H1 (cell line): ENCODE measurements around the gene ETV5. TPM values are rescaled to one million over a fixed set of nuclear protein-coding genes. Genes with fewer than 3 reads are reported as not detected.
A peak's percentile ranks its signal among the peaks of the same experiment; 100 is the strongest.

Source experiments
- CTCF ChIA-PET: fragments of 300-600 bp; sonication (Branson Sonifier 250); formaldehyde crosslinking; loops from one replicate; lab custom pipeline; 2021; ENCODE audit not compliant: partially characterized antibody; lab: Charles Lee
- POLR2A ChIA-PET: fragments of 300-600 bp; sonication (Branson Sonifier 250); formaldehyde crosslinking; loops from one replicate; lab custom pipeline; 2021; ENCODE audit warnings: inconsistent platforms; ENCODE audit not compliant: partially characterized antibody; lab: Charles Lee
- DNase-seq, 2 experiments: peaks; one replicate each; pipeline versions ENCODE4 v3.0.0 to v3.0.0-alpha.2; 2010 to 2022; ENCODE audit warnings: low spot score in 2 of 2, low read depth in 1 of 2, mixed read lengths in 1 of 2
- FAIRE-seq: peaks from 2 replicates; lab custom pipeline; 2011; peaks lifted over from hg19 to GRCh38; lab: Jason Lieb, UNC
- H2AFZ ChIP-seq: 2 replicates; pipeline ENCODE4 v1.8.1; 2012; ENCODE audit warnings: low read length, inconsistent platforms
- H2AK5ac ChIP-seq: 2 replicates; pipeline ENCODE4 v1.6.1; 2013; ENCODE audit warnings: low read depth, low read length
- H2BK120ac ChIP-seq: replicated peaks from 2 replicates; pipeline ENCODE3; 2013; ENCODE audit warnings: low read depth, low read length, inconsistent platforms
- H2BK12ac ChIP-seq: 2 replicates; pipeline ENCODE4 v1.6.1; 2013; ENCODE audit warnings: low read depth, low read length
- H2BK15ac ChIP-seq: 2 replicates; pipeline ENCODE4 v1.6.1; 2013; ENCODE audit warnings: low read length
- H2BK20ac ChIP-seq: 2 replicates; pipeline ENCODE4 v1.6.1; 2013; ENCODE audit warnings: low read length
- H2BK5ac ChIP-seq: 2 replicates; pipeline ENCODE4 v1.6.1; 2013; ENCODE audit warnings: low read depth, low read length
- H3K14ac ChIP-seq: 2 replicates; pipeline ENCODE4 v1.6.1; 2013; ENCODE audit warnings: inconsistent platforms; ENCODE audit not compliant: insufficient read length
- H3K18ac ChIP-seq: 2 replicates; pipeline ENCODE4 v1.6.1; 2013; ENCODE audit warnings: low read length; ENCODE audit errors: extremely low read depth
- H3K23ac ChIP-seq: 2 replicates; pipeline ENCODE4 v1.6.1; 2013; ENCODE audit warnings: inconsistent platforms; ENCODE audit not compliant: insufficient read length
- H3K23me2 ChIP-seq: 2 replicates; pipeline ENCODE4 v1.6.1; 2013; ENCODE audit warnings: low read depth, low read length
- H3K27ac ChIP-seq: 2 replicates; pipeline ENCODE4 v1.6.1; 2011; ENCODE audit warnings: low read depth, low read length, inconsistent platforms
- H3K27me3 ChIP-seq, 4 experiments: replicated peaks in 1 of 4; 1 replicate in 1 of 4; 2 replicates in 3 of 4; pipeline versions ENCODE4 v1.6.1 to v1.8.1; 2011 to 2013; ENCODE audit warnings: low read length in 3 of 4, mild to moderate bottlenecking in 3 of 4, inconsistent platforms in 2 of 4, mixed read lengths in 2 of 4, moderate library complexity in 1 of 4; ENCODE audit not compliant: control insufficient read depth in 3 of 4, insufficient read depth in 3 of 4; ENCODE audit errors: extremely low read depth in 1 of 4
- H3K36me3 ChIP-seq, 4 experiments: 2 replicates each; pipeline versions ENCODE4 v1.6.1 to v1.8.1; 2011 to 2013; ENCODE audit warnings: mild to moderate bottlenecking in 4 of 4, low read length in 3 of 4, moderate library complexity in 2 of 4, control low read depth in 1 of 4, inconsistent platforms in 1 of 4; ENCODE audit not compliant: insufficient read depth in 4 of 4, control insufficient read depth in 2 of 4
- H3K4ac ChIP-seq: replicated peaks from 2 replicates; pipeline ENCODE3; 2013; ENCODE audit warnings: low read length, low read depth, mixed read lengths, inconsistent platforms; ENCODE audit not compliant: insufficient read length
- H3K4me1 ChIP-seq, 4 experiments: replicated peaks in 1 of 4; 1 replicate in 1 of 4; 2 replicates in 3 of 4; pipeline versions ENCODE4 v1.6.1 to v1.8.1; 2011 to 2013; ENCODE audit warnings: low read length in 3 of 4, inconsistent platforms in 2 of 4, mixed read lengths in 1 of 4; ENCODE audit not compliant: insufficient read depth in 4 of 4, control insufficient read depth in 3 of 4
- H3K4me2 ChIP-seq, 2 experiments: 2 replicates each; pipeline versions ENCODE4 v1.6.1 to v1.8.1; 2011 to 2013; ENCODE audit warnings: low read depth in 2 of 2, low read length in 2 of 2, control low read depth in 1 of 2, inconsistent platforms in 1 of 2, mild to moderate bottlenecking in 1 of 2; ENCODE audit not compliant: insufficient read depth in 1 of 2
- H3K4me3 ChIP-seq, 4 experiments: fragments of 200-600, 300-600 bp in 1 of 4; sonication (generic), shearing (Covaris generic), sonication (Bioruptor Twin) in 1 of 4; 2 replicates each; pipeline versions ENCODE4 v1.5.1 to v1.8.1; 2011 to 2016; ENCODE audit warnings: low read length in 4 of 4, low read depth in 3 of 4, control low read depth in 2 of 4, inconsistent platforms in 2 of 4, mild to moderate bottlenecking in 2 of 4, mixed read lengths in 1 of 4, moderate library complexity in 1 of 4; ENCODE audit not compliant: insufficient read depth in 2 of 4; ENCODE audit errors: extremely low read depth in 1 of 4
- H3K56ac ChIP-seq: replicated peaks from 2 replicates; pipeline ENCODE3; 2013; ENCODE audit warnings: low read depth, mild to moderate bottlenecking, mixed read lengths, low read length, inconsistent platforms; ENCODE audit not compliant: insufficient read length
- H3K79me1 ChIP-seq: 2 replicates; pipeline ENCODE4 v1.6.1; 2013; ENCODE audit warnings: low read depth, low read length, control low read depth
- H3K79me2 ChIP-seq, 2 experiments: 2 replicates each; pipeline versions ENCODE4 v1.6.1 to v1.8.1; 2012 to 2013; ENCODE audit warnings: low read length in 2 of 2, mild to moderate bottlenecking in 2 of 2, inconsistent platforms in 1 of 2; ENCODE audit not compliant: insufficient read depth in 2 of 2, control insufficient read depth in 1 of 2
- H3K9ac ChIP-seq, 4 experiments: replicated peaks in 1 of 4; 1 replicate in 1 of 4; 2 replicates in 3 of 4; pipeline versions ENCODE4 v1.6.1 to v1.8.1; 2011 to 2013; ENCODE audit warnings: low read depth in 3 of 4, low read length in 3 of 4, control low read depth in 2 of 4, mild to moderate bottlenecking in 2 of 4, moderate library complexity in 2 of 4, inconsistent platforms in 1 of 4; ENCODE audit errors: extremely low read depth in 1 of 4
- H3K9me3 ChIP-seq, 2 experiments: 2 replicates each; pipeline versions ENCODE4 v1.6.1 to v1.8.1; 2012 to 2013; ENCODE audit warnings: mild to moderate bottlenecking in 2 of 2, moderate library complexity in 2 of 2, control low read depth in 1 of 2, inconsistent platforms in 1 of 2, low read depth in 1 of 2, low read length in 1 of 2, mixed read lengths in 1 of 2; ENCODE audit not compliant: insufficient read depth in 2 of 2
- H4K20me1 ChIP-seq, 2 experiments: replicated peaks in 1 of 2; 2 replicates each; pipeline versions ENCODE3 to v1.8.1; 2011 to 2013; ENCODE audit warnings: inconsistent platforms in 2 of 2, low read length in 2 of 2, mild to moderate bottlenecking in 1 of 2; ENCODE audit not compliant: insufficient read depth in 2 of 2, control insufficient read depth in 1 of 2
- H4K5ac ChIP-seq: 2 replicates; pipeline ENCODE4 v1.6.1; 2013; ENCODE audit warnings: low read length, low read depth, mixed read lengths, inconsistent platforms; ENCODE audit not compliant: insufficient read length
- H4K8ac ChIP-seq: 2 replicates; pipeline ENCODE4 v1.8.0; 2013; ENCODE audit warnings: mild to moderate bottlenecking, moderate library complexity, low read length, inconsistent platforms; ENCODE audit not compliant: insufficient read depth; ENCODE audit errors: extremely low read depth
- H4K91ac ChIP-seq: replicated peaks from 2 replicates; pipeline ENCODE3; 2013; ENCODE audit warnings: low read length, mixed read lengths, inconsistent platforms; ENCODE audit not compliant: insufficient read length
- E2F6 ChIP-seq: IDR thresholded peaks from 2 replicates; pipeline ENCODE4 v1.6.1; 2012; ENCODE audit warnings: inconsistent platforms
- HDAC6 ChIP-seq: IDR thresholded peaks from one replicate; pipeline ENCODE4 v1.7.1; 2012; ENCODE audit warnings: low read depth, mild to moderate bottlenecking, inconsistent platforms, low read length, moderate library complexity
- KDM4A ChIP-seq: IDR thresholded peaks from one replicate; pipeline ENCODE4 v1.7.1; 2012; ENCODE audit warnings: low read depth, mild to moderate bottlenecking, moderate library complexity, low read length, inconsistent platforms; ENCODE audit not compliant: severe bottlenecking
- SP1 ChIP-seq: IDR thresholded peaks from 2 replicates; pipeline ENCODE4 v1.6.1; 2011; ENCODE audit warnings: low read depth, low read length
- SRF ChIP-seq: IDR thresholded peaks from 2 replicates; pipeline ENCODE4 v1.6.1; 2011; ENCODE audit warnings: mild to moderate bottlenecking, low read depth, low read length, moderate library complexity
- USF2 ChIP-seq: IDR thresholded peaks from 2 replicates; pipeline ENCODE4 v1.6.1; 2011; ENCODE audit warnings: low read length, improper control_type of control experiment
- WGBS, 2 experiments: shearing (Covaris generic) in 1 of 2; methylation state at CpG; one replicate each; pipeline versions ENCODE4 v1.1.6 to v1.1.7; 2013 to 2015; ENCODE audit warnings: low lambda C conversion rate in 2 of 2, mixed read lengths in 2 of 2, inconsistent platforms in 1 of 2, low coverage in 1 of 2, missing lambda C conversion rate in 1 of 2; ENCODE audit not compliant: insufficient replicate concordance in 2 of 2, insufficient coverage in 1 of 2, insufficient read length in 1 of 2; ENCODE audit errors: extremely low coverage in 1 of 2, missing lambda C conversion rate in 1 of 2; 5-methylcytosine and 5-hydroxymethylcytosine counted together
- polyA plus RNA-seq, 7 experiments: library from polyadenylated mRNA; depleted of rRNA in 3 of 7; stranded (reverse) in 5 of 7; unstranded in 2 of 7; fragments of >200 nt in 5 of 7; fragments of 200-250 nt in 2 of 7; gene quantifications; 1 replicate in 5 of 7; 2 replicates in 1 of 7; 4 replicates in 1 of 7; pipeline versions ENCODE4 v1.2.1 to v1.2.3, GENCODE V29; 2011 to 2013; ENCODE audit warnings: missing spikeins in 2 of 7, mixed read lengths in 2 of 7
- total RNA-seq: library from RNA; stranded (reverse); fragmentation: NEBNext Ultra II Directional; extraction: Animal tissue kit (Norgen Biotek cat#: 25700); gene quantifications from 2 replicates; pipeline ENCODE4 v1.2.1, GENCODE V29; 2021
- TF ChIP-seq, protein P1 (sequence below): IDR thresholded peaks from 2 replicates; pipeline ENCODE4 v1.6.1; 2012; ENCODE audit warnings: low read length, inconsistent platforms
- TF ChIP-seq, protein P2 (sequence below), 3 experiments: IDR thresholded peaks; 1 replicate in 2 of 3; 2 replicates in 1 of 3; pipeline versions ENCODE4 v1.5.1 to v1.6.1; 2011; ENCODE audit warnings: low read length in 3 of 3, mild to moderate bottlenecking in 3 of 3, inconsistent platforms in 2 of 3, low read depth in 1 of 3, moderate library complexity in 1 of 3; ENCODE audit not compliant: insufficient read depth in 1 of 3; ENCODE audit errors: control extremely low read depth in 1 of 3

Gene ETV5
- total and polyA plus RNA-seq, 2 of the 8 experiments (the other 6 are each of a cell fraction or from before 2014, with no cell fraction given), result 13.1 to 36.9 TPM

- H3K56ac ChIP-seq, result no peak overlapping the region
- H3K9me3 ChIP-seq, result no peaks in the 10 kb centered on the region
- DNase-seq, result peak in 1 of 2 experiments; percentile 6
- ChIA-PET POLR2A (no interaction called here), CTCF (interaction anchor here (0.7 to 3.4 kb wide), 6 partner anchors 10 to 280 kb away, joined by 3 to 12 read pairs (median 4); no protein-coding TSS in a partner anchor)
- H4K20me1 ChIP-seq, result no peaks in the 10 kb centered on the region
- no peak overlapping the region for H2BK20ac ChIP-seq
- H4K8ac ChIP-seq, result no peak overlapping the region
- H3K23ac ChIP-seq, result no peak overlapping the region
- no peak overlapping the region for H3K18ac ChIP-seq
- no peak overlapping the region for H3K4ac ChIP-seq
- no peak overlapping the region for H2AFZ ChIP-seq
- H3K36me3 ChIP-seq, result no peaks in the 10 kb centered on the region
- no peak overlapping the region for H2BK12ac ChIP-seq
- H3K79me1 ChIP-seq, result no peaks in the 10 kb centered on the region
- H3K27me3 ChIP-seq, result no peaks in the 10 kb centered on the region
- H4K5ac ChIP-seq, result no peak overlapping the region
- no peaks in the 10 kb centered on the region for H3K23me2 ChIP-seq
- H3K4me2 ChIP-seq, result no peak overlapping the region
- 80% methylated on average over 3 of the region's 3 CpGs; no CpG with 5 or more reads in 1 of the 2 experiments for WGBS, 2 experiments
- H3K9ac ChIP-seq, result no peak overlapping the region
- no peak for FAIRE-seq
- H2AK5ac ChIP-seq, result no peak overlapping the region
- H3K79me2 ChIP-seq, result no peaks in the 10 kb centered on the region
- H2BK15ac ChIP-seq, result no peak overlapping the region
- H4K91ac ChIP-seq, result no peak overlapping the region
- H3K4me1 ChIP-seq, result no peaks in the 10 kb centered on the region
- H2BK120ac ChIP-seq, result no peak overlapping the region
- H3K14ac ChIP-seq, result no peak overlapping the region
- H2BK5ac ChIP-seq, result no peak overlapping the region
- H3K27ac ChIP-seq, result no peak overlapping the region
- H3K4me3 ChIP-seq, result no peak overlapping the region
- TF ChIP-seq SRF, result no peak
- no peak for TF ChIP-seq E2F6
- no peak for TF ChIP-seq KDM4A
- TF ChIP-seq, protein P1, sequence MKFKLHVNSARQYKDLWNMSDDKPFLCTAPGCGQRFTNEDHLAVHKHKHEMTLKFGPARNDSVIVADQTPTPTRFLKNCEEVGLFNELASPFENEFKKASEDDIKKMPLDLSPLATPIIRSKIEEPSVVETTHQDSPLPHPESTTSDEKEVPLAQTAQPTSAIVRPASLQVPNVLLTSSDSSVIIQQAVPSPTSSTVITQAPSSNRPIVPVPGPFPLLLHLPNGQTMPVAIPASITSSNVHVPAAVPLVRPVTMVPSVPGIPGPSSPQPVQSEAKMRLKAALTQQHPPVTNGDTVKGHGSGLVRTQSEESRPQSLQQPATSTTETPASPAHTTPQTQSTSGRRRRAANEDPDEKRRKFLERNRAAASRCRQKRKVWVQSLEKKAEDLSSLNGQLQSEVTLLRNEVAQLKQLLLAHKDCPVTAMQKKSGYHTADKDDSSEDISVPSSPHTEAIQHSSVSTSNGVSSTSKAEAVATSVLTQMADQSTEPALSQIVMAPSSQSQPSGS, result no peak
- TF ChIP-seq USF2, result no peak
- TF ChIP-seq HDAC6, result no peak
- no peak for TF ChIP-seq SP1
- TF ChIP-seq, protein P2, sequence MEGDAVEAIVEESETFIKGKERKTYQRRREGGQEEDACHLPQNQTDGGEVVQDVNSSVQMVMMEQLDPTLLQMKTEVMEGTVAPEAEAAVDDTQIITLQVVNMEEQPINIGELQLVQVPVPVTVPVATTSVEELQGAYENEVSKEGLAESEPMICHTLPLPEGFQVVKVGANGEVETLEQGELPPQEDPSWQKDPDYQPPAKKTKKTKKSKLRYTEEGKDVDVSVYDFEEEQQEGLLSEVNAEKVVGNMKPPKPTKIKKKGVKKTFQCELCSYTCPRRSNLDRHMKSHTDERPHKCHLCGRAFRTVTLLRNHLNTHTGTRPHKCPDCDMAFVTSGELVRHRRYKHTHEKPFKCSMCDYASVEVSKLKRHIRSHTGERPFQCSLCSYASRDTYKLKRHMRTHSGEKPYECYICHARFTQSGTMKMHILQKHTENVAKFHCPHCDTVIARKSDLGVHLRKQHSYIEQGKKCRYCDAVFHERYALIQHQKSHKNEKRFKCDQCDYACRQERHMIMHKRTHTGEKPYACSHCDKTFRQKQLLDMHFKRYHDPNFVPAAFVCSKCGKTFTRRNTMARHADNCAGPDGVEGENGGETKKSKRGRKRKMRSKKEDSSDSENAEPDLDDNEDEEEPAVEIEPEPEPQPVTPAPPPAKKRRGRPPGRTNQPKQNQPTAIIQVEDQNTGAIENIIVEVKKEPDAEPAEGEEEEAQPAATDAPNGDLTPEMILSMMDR (IDR thresholded peaks at IDR 0.05; ENCODE audit: control extremely low read depth in 1 of 3, insufficient read depth in 1 of 3, low read depth in 1 of 3, low read length in 3 of 3), result no peak
These were observed 111.8 kb downstream of the ETV5 start for GRCh38 chr3:185997130-185997529.
